OCI-LY1 (cell line): ENCODE results near the gene THSD7A.

Experiments
- H2AFZ ChIP-seq: fragments of 200-600 bp; sonication (generic), shearing (Covaris generic); 2 replicates; pipeline ENCODE4 v1.6.0; 2014; ENCODE audit warnings: antibody characterized with exemption, mild to moderate bottlenecking, low read length
- H3F3A ChIP-seq: fragments of 200-600 bp; sonication (generic), shearing (Covaris generic); 2 replicates; pipeline ENCODE4 v1.6.0; 2014; ENCODE audit warnings: mild to moderate bottlenecking, antibody characterized with exemption, low read length, moderate library complexity; ENCODE audit not compliant: insufficient read depth
- H3K27ac ChIP-seq: fragments of 200-600 bp; sonication (generic); 2 replicates; pipeline ENCODE4 v1.5.1; 2014; ENCODE audit warnings: low read length, mixed run types, mild to moderate bottlenecking, low read depth; ENCODE audit not compliant: poor library complexity, severe bottlenecking
- H3K27me3 ChIP-seq: fragments of 200-600 bp; sonication (generic); 2 replicates; pipeline ENCODE4 v1.6.0; 2014; ENCODE audit warnings: antibody characterized with exemption, mild to moderate bottlenecking, low read length, moderate library complexity; ENCODE audit not compliant: insufficient read depth
- H3K36me3 ChIP-seq: fragments of 200-600 bp; sonication (generic); 2 replicates; pipeline ENCODE4 v1.6.1; 2014; ENCODE audit warnings: mild to moderate bottlenecking, antibody characterized with exemption, low read length, moderate library complexity, mixed read lengths; ENCODE audit not compliant: insufficient read depth
- H3K4me1 ChIP-seq: fragments of 200-600 bp; sonication (generic); 2 replicates; pipeline ENCODE4 v1.5.1; 2014; ENCODE audit warnings: mild to moderate bottlenecking, low read length, moderate library complexity; ENCODE audit not compliant: insufficient read depth, severe bottlenecking
- H3K4me2 ChIP-seq: fragments of 200-600 bp; sonication (generic), shearing (Covaris generic); 2 replicates; pipeline ENCODE4 v1.6.1; 2014; ENCODE audit warnings: low read length
- H3K4me3 ChIP-seq: fragments of 200-600 bp; sonication (generic); 2 replicates; pipeline ENCODE4 v1.5.1; 2014; ENCODE audit warnings: low read length, low read depth, mild to moderate bottlenecking, mixed read lengths; ENCODE audit not compliant: poor library complexity, severe bottlenecking
- H3K79me2 ChIP-seq: fragments of 200-600 bp; shearing (Covaris generic); 2 replicates; pipeline ENCODE4 v1.6.1; 2016; ENCODE audit warnings: mixed run types, low read length, mixed read lengths; ENCODE audit not compliant: insufficient read depth
- H3K9ac ChIP-seq: fragments of 200-600 bp; sonication (generic), shearing (Covaris generic); 2 replicates; pipeline ENCODE4 v1.6.1; 2014; ENCODE audit warnings: mild to moderate bottlenecking, low read length, mixed read lengths
- H3K9me2 ChIP-seq: fragments of 200-600 bp; sonication (generic), shearing (Covaris generic); 2 replicates; pipeline ENCODE4 v1.6.1; 2014; ENCODE audit warnings: low read depth, mild to moderate bottlenecking, low read length, mixed read lengths
- H3K9me3 ChIP-seq: fragments of 200-600 bp; shearing (Covaris generic); 2 replicates; pipeline ENCODE4 v1.6.1; 2014; ENCODE audit warnings: low read length, mixed read lengths
- H4K20me1 ChIP-seq: fragments of 200-600 bp; sonication (generic), shearing (Covaris generic); 2 replicates; pipeline ENCODE4 v1.6.0; 2016; ENCODE audit warnings: mild to moderate bottlenecking, low read length; ENCODE audit not compliant: insufficient read depth
- EZH2 ChIP-seq: fragments of 200-600 bp; sonication (generic), shearing (Covaris generic); IDR thresholded peaks from 2 replicates; pipeline ENCODE4 v1.8.0; 2017; ENCODE audit warnings: borderline replicate concordance, mixed run types, mild to moderate bottlenecking, antibody characterized with exemption, low read length, moderate library complexity, mixed read lengths
- TF ChIP-seq, protein P1 (sequence below): fragments of 200-600 bp; sonication (generic), shearing (Covaris generic); IDR thresholded peaks from 2 replicates; pipeline ENCODE4 v1.5.1; 2017; ENCODE audit warnings: mild to moderate bottlenecking, antibody characterized with exemption, low read length, moderate library complexity, mixed read lengths

Gene THSD7A

DNA sequence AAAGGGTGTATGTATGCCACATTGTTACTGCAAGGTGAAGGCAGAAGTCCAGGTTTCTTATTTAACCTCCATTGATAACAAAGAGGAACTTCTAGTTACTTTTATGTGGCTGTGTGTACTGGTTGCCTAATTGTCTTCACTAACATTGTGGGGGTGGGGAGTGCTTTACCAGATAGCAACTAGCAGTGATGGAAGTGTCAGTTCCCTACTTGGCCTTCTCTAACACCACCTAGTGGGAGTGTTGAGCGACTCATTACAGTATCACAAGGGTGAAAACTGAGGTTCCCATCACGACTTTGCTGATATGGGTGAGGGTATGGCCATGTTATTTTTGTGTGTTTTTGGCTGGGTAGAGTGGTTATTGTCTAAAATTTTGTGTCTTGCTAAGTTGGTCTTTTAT lies 274.4 kb downstream of the THSD7A start:
- no peak overlapping the region for H3K4me2 ChIP-seq
- no peak overlapping the region for H3K9ac ChIP-seq

DNA sequence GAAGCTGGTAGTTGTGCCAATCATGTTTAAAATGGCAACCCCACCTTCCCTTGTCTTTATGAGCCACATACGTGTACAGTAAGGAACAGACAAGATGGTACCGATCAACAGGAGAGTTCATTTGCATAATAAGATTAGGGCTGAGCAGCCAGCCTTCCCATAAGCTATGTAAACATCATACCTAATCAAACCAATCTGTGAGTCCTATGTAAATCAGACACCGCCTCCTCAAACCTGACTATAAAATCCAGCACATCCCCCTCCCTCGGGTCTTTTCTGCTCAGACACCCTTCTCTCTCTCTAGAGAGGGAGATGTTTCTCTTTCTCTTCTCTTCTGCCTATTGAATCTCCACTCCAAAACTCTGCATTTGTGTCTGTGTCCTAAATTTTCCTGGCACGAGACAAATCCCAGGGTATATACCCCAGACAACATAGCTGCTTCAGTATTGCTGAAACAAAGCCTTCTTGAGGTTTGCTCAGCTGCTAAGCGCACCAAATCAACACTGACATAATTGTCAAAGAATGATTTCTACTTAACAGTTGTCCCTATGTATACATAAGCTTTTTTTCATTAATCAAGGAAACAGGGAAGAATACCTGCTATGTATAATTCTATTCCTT lies 279.2 kb downstream of the THSD7A start:
- no peak for TF ChIP-seq EZH2
- TF ChIP-seq, protein P1, sequence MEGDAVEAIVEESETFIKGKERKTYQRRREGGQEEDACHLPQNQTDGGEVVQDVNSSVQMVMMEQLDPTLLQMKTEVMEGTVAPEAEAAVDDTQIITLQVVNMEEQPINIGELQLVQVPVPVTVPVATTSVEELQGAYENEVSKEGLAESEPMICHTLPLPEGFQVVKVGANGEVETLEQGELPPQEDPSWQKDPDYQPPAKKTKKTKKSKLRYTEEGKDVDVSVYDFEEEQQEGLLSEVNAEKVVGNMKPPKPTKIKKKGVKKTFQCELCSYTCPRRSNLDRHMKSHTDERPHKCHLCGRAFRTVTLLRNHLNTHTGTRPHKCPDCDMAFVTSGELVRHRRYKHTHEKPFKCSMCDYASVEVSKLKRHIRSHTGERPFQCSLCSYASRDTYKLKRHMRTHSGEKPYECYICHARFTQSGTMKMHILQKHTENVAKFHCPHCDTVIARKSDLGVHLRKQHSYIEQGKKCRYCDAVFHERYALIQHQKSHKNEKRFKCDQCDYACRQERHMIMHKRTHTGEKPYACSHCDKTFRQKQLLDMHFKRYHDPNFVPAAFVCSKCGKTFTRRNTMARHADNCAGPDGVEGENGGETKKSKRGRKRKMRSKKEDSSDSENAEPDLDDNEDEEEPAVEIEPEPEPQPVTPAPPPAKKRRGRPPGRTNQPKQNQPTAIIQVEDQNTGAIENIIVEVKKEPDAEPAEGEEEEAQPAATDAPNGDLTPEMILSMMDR, result no peak
- Histone ChIP-seq H3K4me3 (no peak overlapping the region), H2AFZ (no peak overlapping the region), H3K27me3 (no peaks in the 10 kb centered on the region), H3K27ac (no peak overlapping the region), H3F3A (no peaks in the 10 kb centered on the region), H3K9me2 (no peaks in the 10 kb centered on the region), H3K9ac (no peak overlapping the region), H3K79me2 (no peaks in the 10 kb centered on the region), H3K9me3 (0 out of 2 replicates have a peak, but pooled peaks cover 2% of the 10 kb centered on the region), H3K4me2 (no peak overlapping the region), H3K36me3 (no peaks in the 10 kb centered on the region), H3K4me1 (peaks cover 10% of the 10 kb centered on the region), H4K20me1 (no peaks in the 10 kb centered on the region)

More for the DNA sequence above, 274.4 kb downstream of the THSD7A start:
- Histone ChIP-seq H4K20me1 (no peaks in the 10 kb centered on the region), H3K4me1 (peaks cover 14% of the 10 kb centered on the region), H3K9me2 (no peaks in the 10 kb centered on the region), H3K27me3 (no peaks in the 10 kb centered on the region), H3K27ac (peak overlapping the region; percentile 33), H3K79me2 (no peaks in the 10 kb centered on the region), H3K36me3 (no peaks in the 10 kb centered on the region), H3F3A (no peaks in the 10 kb centered on the region), H3K9me3 (no peaks in the 10 kb centered on the region), H3K4me3 (no peak overlapping the region), H2AFZ (peak overlapping the region; percentile 65; the same call in 1 of the 2 replicates)
- no peak for TF ChIP-seq EZH2
- TF ChIP-seq, protein P1, result peak; percentile 70; the same call in 1 of the 2 replicates

DNA sequence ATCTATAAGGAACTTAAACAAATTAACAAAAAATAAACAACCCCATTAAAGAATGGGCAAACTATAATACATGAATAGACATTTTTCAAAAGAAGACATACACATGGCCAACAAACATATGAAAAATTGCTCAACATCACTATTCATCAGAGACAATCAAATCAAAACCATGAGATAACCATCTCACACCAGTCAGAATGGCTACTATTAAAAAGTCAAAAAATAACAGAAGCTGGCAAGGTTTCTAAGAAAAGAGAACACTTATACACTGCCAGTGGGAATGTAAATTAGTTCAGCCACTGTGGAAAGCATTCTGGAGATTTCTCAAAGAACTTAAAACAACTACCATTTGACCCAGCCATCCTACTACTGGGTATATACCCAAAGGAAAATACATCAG lies 280.5 kb downstream of the THSD7A start:
- Histone ChIP-seq H3K9me2 (no peaks in the 10 kb centered on the region), H3K27me3 (no peaks in the 10 kb centered on the region), H3K9ac (no peak overlapping the region), H3K27ac (no peak overlapping the region), H3K9me3 (peaks cover 2% of the 10 kb centered on the region; the same call in 1 of the 2 replicates), H3K36me3 (no peaks in the 10 kb centered on the region), H3F3A (no peaks in the 10 kb centered on the region), H3K4me1 (no peaks in the 10 kb centered on the region), H3K79me2 (no peaks in the 10 kb centered on the region), H2AFZ (no peak overlapping the region), H3K4me3 (no peak overlapping the region), H3K4me2 (no peak overlapping the region), H4K20me1 (no peaks in the 10 kb centered on the region)
- TF ChIP-seq, protein P1, result no peak
- TF ChIP-seq EZH2, result no peak
